ENCODE data around the gene CNKSR3. TPM values are rescaled to one million over a fixed set of nuclear protein-coding genes. Genes with fewer than 3 reads are reported as not detected.
"Not testable (repeated sequence)": the region's sequence is repeated elsewhere in the genome, so short reads cannot be mapped to it uniquely, and the experiment has no call there.

CNKSR3 gene
- total and polyA plus RNA-seq, 2 donors from 2014 or later = 13.8 to 63.1 TPM

DNA sequence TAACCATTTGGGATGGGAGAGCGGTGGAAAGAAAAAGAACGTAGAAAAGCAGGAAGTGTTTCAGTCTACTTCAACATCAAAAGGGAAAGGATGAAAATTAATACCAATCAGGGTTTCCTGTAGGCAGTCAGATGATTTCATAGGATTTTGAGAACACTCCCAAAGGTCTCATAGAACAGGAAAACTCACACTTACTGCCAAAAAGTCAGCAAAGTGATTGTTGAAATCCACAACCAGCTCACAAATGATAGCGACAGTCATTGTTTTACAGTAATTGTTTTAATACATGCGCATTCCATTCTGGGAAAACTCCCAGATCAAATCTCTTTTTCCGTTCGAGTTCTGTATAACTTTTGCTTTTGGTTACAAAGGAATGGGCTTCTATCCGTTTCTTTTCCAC, 5.3 kb upstream of the CNKSR3 start:
- Histone ChIP-seq H3K9ac (ENCODE audit: low read length in 3 of 3) (peak overlapping the region in 2 of 3 donors; percentile 56 to 59), H3K27ac (ENCODE audit: low read depth in 2 of 2, low read length in 2 of 2) (peak overlapping the region; percentile 52 to 56), H3K27me3 (ENCODE audit: control insufficient read depth, insufficient read depth, low read length) (no peaks in the 10 kb centered on the region), H3K9me3 (ENCODE audit: control insufficient read depth in 2 of 3, insufficient read depth in 1 of 3, low read length in 3 of 3) (no peaks in the 10 kb centered on the region), H3K4me1 (ENCODE audit: control insufficient read depth in 2 of 3, insufficient read depth in 2 of 3, low read depth in 1 of 3, low read length in 3 of 3) (peaks cover 0 to 4% (median 3%) of the 10 kb centered on the region in 3 donors), H3K36me3 (ENCODE audit: control insufficient read depth in 2 of 3, insufficient read depth in 3 of 3, low read length in 3 of 3) (no peaks in the 10 kb centered on the region), H3K4me3 (ENCODE audit: low read length in 3 of 3) (peak overlapping the region in 2 of 3 donors; percentile 58 to 73)
- TF ChIP-seq, protein P1, sequence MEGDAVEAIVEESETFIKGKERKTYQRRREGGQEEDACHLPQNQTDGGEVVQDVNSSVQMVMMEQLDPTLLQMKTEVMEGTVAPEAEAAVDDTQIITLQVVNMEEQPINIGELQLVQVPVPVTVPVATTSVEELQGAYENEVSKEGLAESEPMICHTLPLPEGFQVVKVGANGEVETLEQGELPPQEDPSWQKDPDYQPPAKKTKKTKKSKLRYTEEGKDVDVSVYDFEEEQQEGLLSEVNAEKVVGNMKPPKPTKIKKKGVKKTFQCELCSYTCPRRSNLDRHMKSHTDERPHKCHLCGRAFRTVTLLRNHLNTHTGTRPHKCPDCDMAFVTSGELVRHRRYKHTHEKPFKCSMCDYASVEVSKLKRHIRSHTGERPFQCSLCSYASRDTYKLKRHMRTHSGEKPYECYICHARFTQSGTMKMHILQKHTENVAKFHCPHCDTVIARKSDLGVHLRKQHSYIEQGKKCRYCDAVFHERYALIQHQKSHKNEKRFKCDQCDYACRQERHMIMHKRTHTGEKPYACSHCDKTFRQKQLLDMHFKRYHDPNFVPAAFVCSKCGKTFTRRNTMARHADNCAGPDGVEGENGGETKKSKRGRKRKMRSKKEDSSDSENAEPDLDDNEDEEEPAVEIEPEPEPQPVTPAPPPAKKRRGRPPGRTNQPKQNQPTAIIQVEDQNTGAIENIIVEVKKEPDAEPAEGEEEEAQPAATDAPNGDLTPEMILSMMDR (IDR thresholded peaks at IDR 0.05; ENCODE audit: borderline replicate concordance, extremely low read depth, insufficient read depth) = no peak
- intact Hi-C loops (cut with DNase I) = no loop called here
- DNase-seq = peak in 2 of 5 donors; percentile 42
- FAIRE-seq = no peak

DNA sequence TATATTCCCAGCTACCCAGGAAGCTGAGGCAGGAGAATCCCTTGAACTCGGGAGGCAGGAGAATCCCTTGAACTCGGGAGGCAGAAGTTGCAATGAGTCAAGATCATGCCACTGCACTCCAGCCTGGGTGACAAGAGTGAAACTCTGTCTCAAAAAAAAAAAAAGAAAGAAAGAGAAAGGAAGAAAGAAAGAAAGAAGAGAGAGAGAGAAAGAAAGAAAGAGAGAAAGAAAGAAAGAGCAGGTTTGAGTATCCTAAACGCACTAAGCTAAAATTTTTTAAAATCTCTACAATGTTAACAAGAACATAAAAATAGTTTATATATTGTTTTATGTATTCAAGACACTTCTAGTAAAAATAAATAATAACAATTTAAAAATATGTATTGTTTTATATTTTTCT, 4.6 kb upstream of the CNKSR3 start:
- H3K36me3 ChIP-seq (ENCODE audit: control insufficient read depth in 2 of 3, insufficient read depth in 3 of 3, low read length in 3 of 3); H3K27me3 ChIP-seq (ENCODE audit: control insufficient read depth, insufficient read depth, low read length); H3K9me3 ChIP-seq (ENCODE audit: control insufficient read depth in 2 of 3, insufficient read depth in 1 of 3, low read length in 3 of 3); H3K4me3 ChIP-seq (ENCODE audit: low read length in 3 of 3); DNase-seq; intact Hi-C loops (cut with DNase I); H3K9ac ChIP-seq (ENCODE audit: low read length in 3 of 3); H3K4me1 ChIP-seq (ENCODE audit: control insufficient read depth in 2 of 3, insufficient read depth in 2 of 3, low read depth in 1 of 3, low read length in 3 of 3); H3K27ac ChIP-seq (ENCODE audit: low read depth in 2 of 2, low read length in 2 of 2): not testable (repeated sequence)
- peak; percentile 59 for FAIRE-seq

DNA sequence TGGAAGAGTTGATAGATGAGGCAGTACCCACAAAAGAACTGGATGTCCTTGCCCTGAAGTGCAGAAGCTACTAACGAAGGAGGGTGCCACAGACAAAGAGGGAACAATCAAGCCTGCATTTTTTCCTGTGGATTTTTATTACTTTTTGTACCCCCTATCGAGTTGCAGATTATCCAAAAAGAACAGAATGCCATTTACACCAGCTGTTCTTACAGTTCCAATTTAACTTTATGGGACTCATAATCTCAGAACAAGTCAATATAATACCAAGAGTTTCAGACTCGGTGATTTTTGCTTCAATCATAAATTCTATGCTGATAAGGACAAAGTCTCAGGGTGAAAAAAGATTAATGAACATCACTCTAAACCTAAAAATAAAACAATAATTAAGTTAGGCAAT, 4.0 kb upstream of the CNKSR3 start:
- Histone ChIP-seq H3K27ac (ENCODE audit: low read depth in 2 of 2, low read length in 2 of 2) (no peak overlapping the region), H3K4me3 (ENCODE audit: low read length in 3 of 3) (no peak overlapping the region), H3K27me3 (ENCODE audit: control insufficient read depth, insufficient read depth, low read length) (no peaks in the 10 kb centered on the region), H3K9me3 (ENCODE audit: control insufficient read depth in 2 of 3, insufficient read depth in 1 of 3, low read length in 3 of 3) (no peaks in the 10 kb centered on the region), H3K4me1 (ENCODE audit: control insufficient read depth in 2 of 3, insufficient read depth in 2 of 3, low read depth in 1 of 3, low read length in 3 of 3) (peaks cover 0 to 3% (median 0%) of the 10 kb centered on the region in 3 donors), H3K36me3 (ENCODE audit: control insufficient read depth in 2 of 3, insufficient read depth in 3 of 3, low read length in 3 of 3) (no peaks in the 10 kb centered on the region), H3K9ac (ENCODE audit: low read length in 3 of 3) (no peak overlapping the region)
- intact Hi-C loops (cut with DNase I) = no loop called here
- DNase-seq (no peak), FAIRE-seq (no peak)
- TF ChIP-seq, protein P1 (IDR thresholded peaks at IDR 0.05; ENCODE audit: borderline replicate concordance, extremely low read depth, insufficient read depth) = no peak

DNA sequence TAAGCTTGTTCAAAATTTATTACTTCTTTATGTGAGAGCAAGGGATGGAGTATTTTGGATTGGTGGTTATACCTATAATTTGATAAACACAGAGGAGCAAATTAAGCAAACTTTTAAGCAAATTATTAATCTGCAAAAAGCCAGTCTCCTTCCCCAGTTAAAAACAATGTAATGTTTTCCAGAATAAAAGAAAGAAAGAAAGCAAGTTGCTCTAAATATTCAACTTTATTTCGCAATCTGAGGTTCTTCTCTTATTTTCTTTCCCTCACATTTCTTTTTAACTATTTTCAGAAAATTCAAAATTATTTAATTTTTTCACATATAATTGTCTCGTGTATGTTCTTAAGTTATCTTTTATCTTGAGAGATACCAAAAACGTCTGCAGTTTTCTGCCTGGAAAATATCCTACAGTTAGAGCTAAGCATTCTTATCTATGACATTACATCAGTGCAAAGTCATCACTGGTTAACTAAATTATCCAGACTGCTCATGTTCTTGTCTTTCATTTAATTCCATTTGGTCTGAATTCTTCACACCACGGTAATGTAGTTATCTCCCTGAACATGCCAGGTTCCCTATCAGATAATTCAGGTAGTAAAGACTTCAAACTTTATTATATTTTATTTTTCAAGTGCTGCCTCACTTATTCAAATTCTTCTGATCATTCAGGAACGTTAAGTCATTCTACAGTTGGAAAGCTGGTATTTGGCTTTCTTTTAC, 3.3 kb upstream of the CNKSR3 start:
- DNase-seq = no peak
- FAIRE-seq = no peak
- TF ChIP-seq, protein P1 (IDR thresholded peaks at IDR 0.05; ENCODE audit: borderline replicate concordance, extremely low read depth, insufficient read depth) = no peak

More for the DNA sequence above, 3.3 kb upstream of the CNKSR3 start:
- H3K9ac ChIP-seq (ENCODE audit: low read length in 3 of 3) = no peak overlapping the region
- no peaks in the 10 kb centered on the region for H3K36me3 ChIP-seq (ENCODE audit: control insufficient read depth in 2 of 3, insufficient read depth in 3 of 3, low read length in 3 of 3)
- intact Hi-C loops (cut with DNase I) = no loop called here
- peaks cover 0 to 3% (median 0%) of the 10 kb centered on the region in 3 donors for H3K4me1 ChIP-seq (ENCODE audit: control insufficient read depth in 2 of 3, insufficient read depth in 2 of 3, low read depth in 1 of 3, low read length in 3 of 3)
- no peaks in the 10 kb centered on the region for H3K27me3 ChIP-seq (ENCODE audit: control insufficient read depth, insufficient read depth, low read length)
- H3K4me3 ChIP-seq (ENCODE audit: low read length in 3 of 3) = no peak overlapping the region
- no peaks in the 10 kb centered on the region for H3K9me3 ChIP-seq (ENCODE audit: control insufficient read depth in 2 of 3, insufficient read depth in 1 of 3, low read length in 3 of 3)
- H3K27ac ChIP-seq (ENCODE audit: low read depth in 2 of 2, low read length in 2 of 2) = no peak overlapping the region

All from kidney (tissue), 14 donors.